ENCODE results near the gene RGS17.
"Not testable (repeated sequence)": the region's sequence is repeated elsewhere in the genome, so short reads cannot be mapped to it uniquely, and the experiment has no call there.

The RGS17 gene

DNA sequence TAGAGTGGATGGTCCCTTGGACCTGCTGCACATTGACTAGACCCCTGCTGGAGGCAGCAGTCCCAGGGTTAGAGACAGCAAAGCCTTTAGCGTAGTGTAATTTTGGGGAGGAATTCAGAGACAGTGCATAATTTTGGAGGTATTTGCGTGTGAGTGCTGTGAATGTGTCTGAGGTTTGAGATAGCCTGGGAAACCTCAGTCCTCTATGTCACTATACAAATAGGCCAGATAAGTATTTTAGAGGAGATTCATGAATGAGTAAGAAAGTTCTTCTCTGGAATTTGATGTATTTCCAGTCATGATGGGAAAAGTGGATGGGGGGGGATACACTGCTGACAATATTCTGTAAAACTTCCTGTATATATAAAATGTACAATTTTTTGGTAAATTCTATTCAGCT is 102.8 kb downstream of the RGS17 start:
- DNase-seq = no peak

DNA sequence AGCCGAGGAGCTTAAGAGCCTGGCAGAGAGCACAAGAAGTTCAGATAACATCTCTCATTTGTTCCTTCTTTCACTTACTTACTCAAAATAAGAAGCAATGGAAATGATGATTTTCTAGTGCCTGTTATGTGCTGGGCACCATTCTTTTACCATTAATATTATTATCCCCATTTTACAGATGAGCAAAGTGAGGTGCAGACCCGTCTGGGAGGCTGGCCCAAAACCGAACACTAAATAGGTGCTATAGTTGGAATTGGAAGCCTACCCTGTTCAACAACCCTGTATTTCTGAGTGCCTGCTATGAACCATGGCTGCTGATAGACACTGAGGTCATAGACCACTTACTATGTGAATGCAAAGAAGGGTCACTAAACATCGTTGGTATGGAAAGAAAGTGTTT is 103.6 kb downstream of the RGS17 start:
- DNase-seq = no peak

DNA sequence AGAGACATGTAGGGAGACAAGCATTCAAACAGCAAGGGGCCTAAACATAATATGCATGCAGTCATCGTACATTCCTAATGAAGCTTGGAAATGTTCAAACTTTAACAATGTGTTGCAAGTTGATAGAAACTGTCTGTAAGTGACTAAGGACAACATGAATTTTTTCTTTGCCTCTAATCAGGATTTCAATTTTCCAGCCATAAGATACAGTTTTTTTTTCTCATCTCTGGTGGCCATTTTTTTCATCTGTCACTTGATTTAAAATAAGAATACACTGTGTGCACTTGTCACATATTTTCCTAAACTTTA is 106.4 kb downstream of the RGS17 start:
- DNase-seq = no peak

DNA sequence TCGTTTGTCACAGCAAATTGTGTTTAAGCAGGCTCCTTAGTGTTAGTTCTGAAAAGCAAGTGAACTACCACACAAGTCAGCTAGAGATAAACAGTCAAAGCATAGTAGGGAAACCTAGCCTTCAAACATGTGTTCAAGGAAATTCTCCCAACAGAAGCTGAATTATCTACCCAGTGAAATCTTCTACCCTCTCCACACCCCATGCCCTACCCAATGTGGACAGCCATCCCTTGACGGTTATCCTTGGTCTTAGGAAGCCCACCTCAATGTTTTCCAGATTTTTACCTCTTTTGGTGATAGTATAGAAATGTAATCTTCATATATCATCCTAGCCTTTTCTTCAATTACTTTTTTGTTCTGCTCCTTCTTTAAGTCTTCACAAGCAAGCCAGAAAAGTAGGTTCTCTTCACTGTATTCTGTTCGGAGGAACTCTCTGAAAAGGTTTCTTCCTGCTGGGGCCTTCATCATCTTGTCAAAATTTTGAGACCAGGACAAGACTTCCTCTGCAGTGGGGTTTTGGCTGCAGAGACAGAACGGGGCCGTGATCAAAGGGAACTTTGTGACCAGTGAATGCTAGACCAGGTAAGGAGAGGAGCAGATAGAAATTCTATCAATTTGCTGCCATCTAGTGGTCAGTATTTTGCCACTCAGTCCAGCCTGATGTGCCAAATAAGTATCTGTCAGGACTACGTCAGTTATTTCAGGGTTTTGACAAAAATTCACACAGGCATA is 106.9 kb downstream of the RGS17 start:
- DNase-seq = peak in 5 of 6 experiments; percentile 5 to 63 (median 35)

DNA sequence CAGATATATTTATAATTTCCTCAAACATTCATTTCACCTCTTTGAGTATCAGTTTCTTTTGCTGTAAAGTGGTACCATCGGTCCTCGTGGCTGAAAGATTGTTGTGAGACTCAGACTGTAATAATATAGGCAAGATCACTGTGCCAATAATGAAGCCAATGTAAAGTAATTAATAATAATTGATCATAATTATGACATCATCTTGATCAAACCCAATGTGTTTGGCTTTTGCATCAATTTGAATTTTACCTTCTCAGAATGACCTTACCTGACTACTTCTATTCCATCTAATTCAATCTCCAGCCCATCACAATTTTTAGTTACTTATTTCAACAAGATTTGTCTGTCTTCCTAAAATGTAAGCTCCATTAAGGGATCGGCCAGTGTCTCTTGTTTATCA is 112.7 kb downstream of the RGS17 start:
- no peak for DNase-seq

DNA sequence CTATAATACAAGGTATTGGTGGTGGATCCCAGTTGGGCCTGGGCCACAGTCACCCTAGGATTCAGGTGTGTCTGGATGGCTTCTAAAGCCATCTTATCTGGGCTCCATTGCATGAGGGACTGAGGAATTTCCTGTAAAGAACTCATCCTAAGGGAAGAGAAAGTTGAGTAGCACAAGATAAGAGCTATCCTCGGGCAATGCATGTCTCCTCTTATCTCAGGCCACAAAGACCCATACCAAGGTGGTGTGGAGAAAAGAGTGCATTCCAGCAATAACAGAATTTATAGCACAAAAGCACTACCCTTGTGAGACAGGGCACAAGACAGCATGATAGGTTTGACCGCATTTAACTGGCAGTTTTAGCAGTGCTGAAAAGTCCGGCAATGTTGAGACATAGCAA is 114.2 kb downstream of the RGS17 start:
- DNase-seq = no peak

DNA sequence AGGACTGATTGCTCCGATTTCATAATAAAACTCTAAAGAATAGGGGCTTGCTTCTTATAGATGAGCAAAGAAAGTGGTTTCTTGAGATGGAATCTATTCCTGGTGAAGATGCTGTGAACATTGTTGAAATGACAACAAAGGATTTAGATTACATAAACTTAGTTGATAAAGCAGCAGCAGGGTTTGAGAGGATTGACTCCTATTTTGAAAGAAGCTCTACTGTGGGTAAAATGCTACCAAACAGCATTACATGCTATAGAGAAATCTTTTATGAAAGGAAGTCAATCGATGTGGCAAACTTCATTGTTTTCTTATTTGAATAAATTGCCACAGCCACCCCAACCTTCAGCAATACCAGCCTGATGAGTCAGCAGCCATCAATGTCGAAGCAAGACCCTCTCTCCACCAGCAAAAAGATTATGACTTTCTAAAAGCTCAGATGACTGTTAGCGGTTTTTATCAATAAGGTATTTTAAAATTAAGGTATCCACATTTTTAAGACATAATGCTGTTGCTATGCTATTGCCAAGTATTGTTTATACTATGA is 115.9 kb downstream of the RGS17 start:
- no peak for DNase-seq

DNA sequence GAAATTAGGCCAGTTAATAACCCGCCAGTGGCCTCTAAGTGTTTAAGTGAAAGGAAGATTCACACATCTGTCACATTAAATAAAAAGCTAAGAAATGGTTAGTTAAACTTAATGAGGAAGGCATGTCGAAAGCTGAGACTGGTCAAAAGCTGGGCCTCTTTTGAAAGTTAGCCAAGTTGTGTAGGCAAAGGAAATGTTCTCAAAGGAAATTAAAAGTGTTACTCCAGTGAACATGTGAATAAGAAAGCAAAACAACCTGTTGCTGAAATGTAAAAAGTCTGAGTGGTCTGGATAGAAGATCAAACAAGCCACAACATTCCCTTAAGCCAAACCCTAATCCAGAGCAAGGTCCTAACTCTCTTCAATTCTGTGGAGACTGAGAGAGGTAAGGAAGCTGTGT is 117.6 kb downstream of the RGS17 start:
- no peak for DNase-seq

DNA sequence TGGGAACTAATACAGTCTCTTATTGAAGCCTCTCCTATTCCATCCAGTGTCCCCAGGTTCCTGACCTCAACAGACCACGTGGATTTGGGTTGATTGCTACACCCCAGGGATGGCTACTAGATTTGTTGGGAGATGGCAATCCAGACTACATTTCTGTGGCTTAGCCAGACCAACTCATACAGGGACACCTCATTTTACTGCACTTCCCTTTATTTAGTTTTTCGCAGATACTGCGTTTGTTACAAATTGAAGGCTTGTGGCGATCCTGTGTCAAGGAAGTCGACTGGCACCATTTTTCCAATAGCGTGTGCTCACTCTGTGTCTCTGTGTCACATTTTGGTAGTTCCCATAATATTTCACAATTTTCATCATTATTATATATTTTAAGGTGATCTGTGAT is 118.2 kb downstream of the RGS17 start:
- no peak for DNase-seq

DNA sequence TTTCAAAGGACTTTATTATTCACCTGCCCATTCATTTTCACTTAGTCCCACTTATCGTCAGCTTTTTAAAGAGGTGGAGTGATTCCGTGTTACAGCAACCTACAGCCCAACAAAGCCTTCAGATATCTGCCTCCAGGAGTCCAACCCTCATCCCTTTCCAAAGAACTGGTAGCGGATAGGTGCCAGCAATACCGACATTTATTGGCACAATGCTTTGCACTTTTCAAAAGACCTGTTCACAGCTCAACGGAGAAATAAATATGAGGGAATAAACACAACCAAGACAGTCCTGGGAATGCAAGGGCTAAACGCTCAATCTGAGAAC is 127.8 kb downstream of the RGS17 start:
- DNase-seq = peak in 2 of 6 experiments; percentile 23 to 26

DNA sequence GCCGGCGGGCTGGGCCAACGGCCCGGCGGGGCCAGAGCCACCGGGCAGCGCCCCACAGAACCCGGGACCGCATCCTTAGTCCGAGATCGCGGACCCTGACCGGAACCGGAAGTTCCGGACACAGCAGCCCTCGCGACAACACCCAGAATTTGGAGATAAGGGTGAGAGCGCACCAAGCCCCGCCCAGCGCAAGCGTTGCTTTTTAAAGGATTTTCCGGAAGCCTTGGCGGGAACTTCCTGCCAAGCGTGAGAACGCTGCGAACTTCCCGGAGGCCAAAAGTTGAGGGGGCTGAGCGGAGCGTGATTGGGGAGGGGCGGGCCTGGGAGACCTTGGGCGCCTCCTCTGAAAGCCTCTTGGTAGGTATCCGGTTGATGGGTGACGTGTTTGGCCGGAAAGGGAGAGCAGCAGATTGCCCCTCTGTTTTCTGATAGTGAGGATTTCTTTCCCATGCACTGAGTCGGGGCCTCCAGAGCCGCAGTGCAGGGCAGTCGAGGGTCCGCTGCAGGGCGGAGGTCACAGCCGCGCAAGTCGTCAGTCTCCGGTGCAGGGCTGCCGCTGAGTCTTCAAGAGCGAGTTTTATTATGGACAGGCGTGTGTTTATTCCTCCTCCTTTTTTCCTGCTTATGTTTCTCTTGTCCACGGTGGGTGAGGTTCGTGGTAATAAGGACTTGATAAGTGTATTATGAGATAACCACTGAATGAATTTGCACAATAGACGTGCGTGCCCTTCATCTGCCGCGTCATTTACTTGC is 128.3 kb downstream of the RGS17 start, which contains the start of gene MTRF1L:
MTRF1L (minus strand) TSS at position 97 of the 753 bp plus-strand sequence; CDS start at position 73, 24 bp downstream.
- peak; percentile 62 to 83 (median 68) for DNase-seq

DNA sequence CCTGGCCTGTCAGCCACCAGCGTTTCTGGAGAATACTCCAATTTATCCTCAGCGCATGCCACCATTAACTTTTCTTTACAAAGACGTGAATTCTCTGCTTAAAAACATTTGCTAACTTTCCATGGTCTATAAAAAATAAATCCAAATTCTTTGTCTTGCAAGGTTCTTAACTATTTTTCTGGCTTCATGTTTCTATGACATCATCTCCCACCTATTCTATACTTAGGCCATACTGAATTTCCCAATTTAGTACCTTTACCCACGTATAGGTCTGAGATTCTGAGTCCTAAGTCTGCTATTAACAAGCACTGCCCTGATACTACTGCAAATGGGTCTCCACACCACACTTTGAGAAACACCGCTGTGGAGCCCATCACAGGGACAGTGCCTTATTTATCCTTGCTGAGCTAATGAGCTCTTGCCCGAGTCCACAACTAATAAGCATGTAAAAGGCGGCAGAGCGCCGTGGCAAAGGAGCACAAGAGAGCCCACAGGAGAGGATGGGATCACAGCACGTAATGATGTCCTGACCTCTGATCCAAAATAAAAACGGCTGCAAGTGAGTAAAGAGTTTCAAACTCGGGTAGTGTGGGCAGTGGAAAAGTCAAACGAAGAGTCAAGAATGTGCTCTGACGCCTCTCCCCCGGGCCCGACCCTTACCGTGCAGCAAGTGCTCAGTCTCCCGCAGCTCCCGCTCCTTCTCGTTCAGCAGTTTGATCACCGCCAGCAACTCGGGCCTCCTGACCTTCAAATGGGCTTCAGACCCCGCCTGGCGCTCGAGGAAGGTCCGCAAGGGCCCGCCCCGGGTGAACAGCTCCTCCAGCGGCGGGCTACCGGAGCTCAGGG is 129.1 kb downstream of the RGS17 start:
- no peak for DNase-seq

DNA sequence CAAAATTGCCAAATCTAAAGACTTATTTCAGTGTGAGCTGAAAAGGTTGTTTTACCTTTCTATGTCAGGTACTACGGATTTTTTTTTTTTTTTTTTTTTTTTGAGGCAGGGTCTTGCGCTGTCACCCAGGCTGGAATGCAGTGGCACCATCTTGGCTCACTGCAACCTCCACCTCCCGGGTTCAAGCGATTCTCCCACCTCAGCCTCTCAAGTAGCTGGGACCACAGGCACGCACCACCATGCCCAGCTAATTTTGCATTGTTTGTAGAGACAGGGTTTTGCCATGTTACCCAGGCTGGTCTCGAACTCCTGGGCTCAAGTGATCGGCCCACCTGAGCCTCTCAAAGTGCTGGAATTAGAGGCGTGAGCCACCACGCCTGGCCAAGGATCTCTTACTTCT is 130.3 kb downstream of the RGS17 start:
- not testable (repeated sequence) for DNase-seq

DNA sequence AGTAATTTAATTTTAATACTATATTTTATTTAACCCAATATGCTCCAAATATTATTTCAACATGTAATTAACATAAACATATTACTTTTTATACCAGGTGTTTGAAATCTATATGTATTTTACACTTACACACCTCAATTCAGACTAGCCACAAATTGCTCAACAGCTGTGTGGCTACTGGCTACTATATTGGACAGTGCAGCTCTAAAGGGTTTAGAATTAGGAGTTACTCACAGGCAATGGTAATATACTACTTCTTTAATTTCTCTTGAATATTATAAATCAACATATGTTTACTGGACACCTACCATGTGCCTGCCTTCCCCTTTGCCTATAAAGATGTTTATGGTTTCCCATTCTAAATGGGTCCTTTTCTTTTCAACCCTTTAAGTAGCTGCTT is 130.8 kb downstream of the RGS17 start:
- DNase-seq = no peak

DNA sequence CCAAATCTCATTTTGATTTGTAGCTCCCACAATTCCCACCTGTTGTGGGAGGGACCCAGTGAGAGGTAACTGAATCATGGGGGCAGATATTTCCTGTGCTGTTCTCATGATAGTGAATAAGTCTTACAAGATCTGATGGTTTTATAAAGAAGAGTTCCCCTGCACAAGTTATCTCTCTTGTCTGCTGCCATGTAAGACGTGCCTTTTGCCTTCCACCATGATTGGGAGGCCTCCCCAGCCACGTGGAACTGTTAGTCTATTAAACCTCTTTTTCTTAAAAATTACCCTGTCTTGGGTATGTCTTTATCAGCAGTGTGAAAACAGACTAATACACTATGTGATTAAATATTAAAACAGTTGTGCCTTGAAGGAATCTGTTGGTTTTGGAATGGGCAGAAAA is 131.5 kb downstream of the RGS17 start:
- not testable (repeated sequence) for DNase-seq

DNA sequence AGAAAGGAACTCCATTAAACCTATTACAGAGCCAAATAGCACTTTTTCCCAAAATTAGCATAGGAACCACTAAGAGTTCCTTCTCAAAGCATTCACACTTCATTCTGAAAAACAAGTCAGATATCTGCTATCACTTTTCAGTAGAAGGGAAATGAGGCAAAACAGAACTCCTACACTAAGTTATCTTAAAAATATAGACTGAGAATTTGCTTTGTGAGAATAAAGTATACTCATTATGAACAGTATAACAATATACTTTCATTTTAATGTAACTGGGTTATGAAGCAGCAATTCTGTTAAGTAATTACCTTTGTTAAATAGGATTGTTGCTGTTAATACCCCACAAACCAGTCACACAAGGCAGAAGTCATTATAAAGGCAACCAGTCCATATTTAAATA is 137.2 kb downstream of the RGS17 start:
- DNase-seq = no peak

DNA sequence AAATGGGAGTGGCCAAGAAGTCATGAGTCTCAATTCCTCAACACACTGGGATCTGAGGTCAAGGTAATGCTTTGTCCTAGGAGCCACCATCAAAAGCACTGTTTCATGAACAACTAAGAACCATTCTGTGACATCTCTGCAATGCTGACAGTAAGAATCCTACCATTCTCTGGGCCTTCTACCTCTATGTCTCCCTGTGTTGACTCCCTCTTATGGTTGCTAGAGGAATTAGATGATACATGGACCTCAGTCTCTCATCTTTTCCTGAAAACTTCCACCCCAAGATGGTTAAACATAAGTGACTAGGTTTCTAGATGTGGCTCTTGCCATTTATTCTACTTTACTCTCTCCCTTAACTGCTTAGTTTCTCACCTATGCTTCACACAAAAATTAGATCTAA is 137.7 kb downstream of the RGS17 start:
- DNase-seq = no peak

DNA sequence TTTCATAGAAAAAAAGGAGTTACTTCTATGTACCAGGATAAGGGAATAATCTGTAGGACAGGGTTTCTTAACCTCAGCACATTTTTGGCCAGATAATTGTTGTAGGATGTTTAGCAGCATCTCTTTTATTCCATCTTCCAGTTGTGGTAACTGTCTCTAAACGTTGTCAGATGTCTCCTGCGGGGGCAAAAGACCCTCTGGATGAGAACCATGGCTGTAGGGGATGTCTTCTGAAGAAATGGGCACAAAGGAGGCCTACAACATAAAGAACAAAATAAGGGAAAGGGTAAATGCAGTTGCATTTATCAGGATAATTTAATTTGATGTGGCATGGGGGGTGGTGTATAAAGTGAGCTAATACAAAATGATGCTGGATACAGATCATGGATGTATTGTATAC is 144.1 kb downstream of the RGS17 start:
- DNase-seq = no peak

DNA sequence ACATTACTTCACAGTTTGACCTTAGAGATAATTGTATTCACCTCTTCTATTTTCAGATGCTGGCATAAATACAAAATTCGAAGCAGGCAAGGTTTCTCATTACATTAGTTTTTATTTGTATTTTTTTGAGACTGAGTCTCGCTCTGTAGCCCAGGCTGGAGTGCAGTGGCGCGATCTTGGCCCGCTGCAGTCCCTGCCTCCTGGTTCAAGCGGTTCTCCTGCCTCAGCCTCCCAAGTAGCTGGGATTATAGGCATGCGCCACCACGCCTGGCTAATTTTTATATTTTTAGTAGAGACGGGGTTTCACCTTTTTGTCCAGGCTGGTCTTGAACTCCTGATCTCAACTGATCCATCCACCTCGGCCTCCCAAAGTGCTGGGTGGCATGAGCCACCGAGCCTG is 145.8 kb downstream of the RGS17 start:
- not testable (repeated sequence) for DNase-seq

DNA sequence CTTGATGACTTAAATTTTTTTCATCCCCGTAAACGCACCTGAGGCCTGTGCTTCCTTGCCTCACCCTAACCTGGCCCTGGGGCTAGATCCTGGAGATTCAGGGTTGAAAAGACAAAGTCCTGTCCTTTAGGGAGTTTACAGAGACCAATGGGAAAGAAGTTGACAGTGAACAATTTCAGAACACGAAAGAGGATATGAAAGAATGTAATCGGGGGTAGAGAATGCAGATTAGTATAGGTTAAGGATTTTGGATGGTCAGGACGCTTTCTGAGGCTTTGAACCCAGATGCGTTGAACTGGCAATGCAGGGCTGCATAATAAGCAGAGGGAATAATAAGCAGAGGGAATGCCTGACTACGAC is 146.6 kb downstream of the RGS17 start:
- no peak for DNase-seq

DNA sequence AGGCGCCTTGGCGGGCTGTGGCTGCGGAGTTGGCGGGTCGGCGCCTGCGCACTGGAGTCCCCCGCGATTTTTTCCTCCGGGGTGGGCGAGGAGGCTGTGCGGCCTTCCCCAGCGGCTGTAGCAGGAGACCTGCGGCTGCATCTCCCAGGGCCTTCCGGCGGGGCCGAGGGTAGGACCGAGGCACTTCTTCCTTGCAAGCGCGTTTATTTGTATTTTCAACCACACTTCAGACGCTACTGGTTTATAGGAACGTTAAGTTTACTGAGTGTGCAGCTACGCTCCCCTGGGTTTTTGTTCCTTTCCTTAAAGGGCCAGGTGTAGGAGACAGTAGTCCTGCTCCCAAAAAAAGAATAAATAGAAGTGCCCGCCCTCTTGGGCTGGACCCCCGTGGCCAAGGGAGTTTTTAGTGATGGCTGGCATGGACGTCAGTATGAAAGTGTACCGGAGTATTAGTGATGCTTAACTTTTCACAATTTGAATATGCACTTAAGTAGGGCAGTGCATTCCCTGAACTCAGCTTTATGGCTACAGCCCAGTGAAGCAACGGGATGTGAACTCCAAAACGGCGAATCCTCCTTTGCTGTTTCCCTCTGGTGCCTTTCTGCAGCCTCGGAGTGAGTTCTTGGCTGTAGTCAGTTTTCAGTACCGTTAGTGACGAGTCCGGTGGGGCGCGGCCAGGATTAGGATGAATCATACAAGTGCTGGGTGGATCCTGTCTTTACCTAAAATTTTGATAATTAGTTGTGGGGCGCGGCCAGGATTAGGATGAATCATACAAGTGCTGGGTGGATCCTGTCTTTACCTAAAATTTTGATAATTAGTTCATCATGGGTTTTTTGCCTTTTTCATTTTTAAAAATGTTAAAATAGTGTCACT is 147.2 kb downstream of the RGS17 start:
- DNase-seq = peak in 3 of 6 experiments; percentile 53 to 91 (median 90)

DNA sequence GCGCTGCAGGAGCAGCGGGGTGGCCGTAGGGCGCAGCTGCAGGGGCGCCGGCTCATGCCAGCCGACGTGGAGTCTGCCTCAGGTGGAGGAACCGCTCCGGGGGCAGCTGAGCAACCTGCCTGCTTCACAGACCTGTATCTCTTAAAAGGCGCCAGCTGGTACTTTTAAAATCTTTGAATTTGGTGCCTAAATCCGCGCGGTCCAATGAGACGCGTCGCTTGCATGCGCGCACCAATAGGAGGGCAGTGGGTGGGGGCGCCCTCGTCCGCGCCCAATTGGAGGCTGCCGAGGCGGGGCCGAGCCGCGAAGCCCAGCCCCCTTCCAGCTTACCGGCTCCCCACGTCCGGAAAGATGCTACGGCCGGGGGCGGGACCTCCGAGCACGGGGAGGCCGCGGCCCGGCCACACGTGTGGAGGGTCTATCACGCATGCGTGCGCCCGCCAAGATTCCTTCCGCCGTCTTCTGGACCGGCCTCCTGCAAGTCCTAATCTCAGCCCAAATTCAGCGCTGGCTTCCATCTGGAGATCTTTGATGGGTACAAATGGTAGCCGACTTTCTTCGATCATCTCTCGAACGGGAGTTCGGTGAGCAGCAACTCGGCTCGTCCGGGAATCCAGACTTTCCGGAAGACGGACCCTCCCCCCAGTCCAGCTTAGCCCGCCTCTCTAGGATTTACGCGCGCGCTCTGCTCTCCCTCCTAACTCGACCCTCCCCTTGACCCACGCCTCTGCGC is 148.0 kb downstream of the RGS17 start, which contains the start of gene FBXO5:
FBXO5 (minus strand) TSS at position 138 of the 733 bp plus-strand sequence; CDS start at position 56, 82 bp downstream.
- DNase-seq = peak; percentile 94 to 98 (median 94)
